Activated CD8-positive, alpha-beta T cell treated with anti-CD3 and anti-CD28 coated beads for 36 hours (primary cell): ENCODE measurements around the gene GIGYF1. TPM values are rescaled to one million over a fixed set of nuclear protein-coding genes. Genes with fewer than 3 reads are reported as not detected.
"Not testable (repeated sequence)": the region's sequence is repeated elsewhere in the genome, so short reads cannot be mapped to it uniquely, and the experiment has no call there.

Experiments
- ATAC-seq: fragments of 200-7000 bp; cut with Tn5 transposase; one replicate; pipeline ENCODE4 v1.10.0; 2021; ENCODE audit warnings: mild to moderate bottlenecking, moderate library complexity
- CTCF ChIA-PET: fragments of 350-600 bp; sonication (Branson Sonifier 250); formaldehyde crosslinking; loops from one replicate; lab custom pipeline; 2021; ENCODE audit warnings: antibody characterized with exemption; lab: Charles Lee
- POLR2A ChIA-PET: fragments of 350-600 bp; sonication (Branson Sonifier 250); formaldehyde crosslinking; loops from one replicate; lab custom pipeline; 2021; ENCODE audit warnings: antibody characterized with exemption; lab: Charles Lee
- DNase-seq: peaks from one replicate; pipeline ENCODE4 v3.0.0-alpha.2; 2020
- H3K27ac Mint-ChIP-seq: one replicate; pipeline ENCODE4 v1.8.0; 2021; ENCODE audit warnings: mild to moderate bottlenecking, mixed read lengths
- H3K27me3 Mint-ChIP-seq: one replicate; pipeline ENCODE4 v1.8.0; 2021; ENCODE audit warnings: mixed read lengths
- H3K36me3 Mint-ChIP-seq: one replicate; pipeline ENCODE4 v1.8.0; 2021; ENCODE audit warnings: low read depth, mixed read lengths
- H3K4me1 Mint-ChIP-seq: one replicate; pipeline ENCODE4 v1.8.0; 2021; ENCODE audit warnings: low read depth, mixed read lengths
- H3K4me3 Mint-ChIP-seq: one replicate; pipeline ENCODE4 v1.8.0; 2021; ENCODE audit warnings: mild to moderate bottlenecking, moderate library complexity, mixed read lengths
- H3K9me3 Mint-ChIP-seq: one replicate; pipeline ENCODE4 v1.8.0; 2021; ENCODE audit warnings: mixed read lengths
- CTCF ChIP-seq: fragments of 200-600 bp; IDR thresholded peaks from one replicate; pipeline ENCODE4 v1.8.0; 2022; ENCODE audit warnings: antibody characterized with exemption, mild to moderate bottlenecking
- intact Hi-C: fragments of 100-400 bp; cut with micrococcal nuclease; formaldehyde crosslinking; loops from one replicate; pipeline ENCODE4 v1.10.0; 2022
- total RNA-seq, 2 experiments: library from RNA; stranded (reverse); gene quantifications; one replicate each; pipeline ENCODE4 v1.2.3, GENCODE V29; 2021

Gene GIGYF1
- total RNA-seq, 2 experiments from 2014 or later, result 36.9 to 41.5 TPM

GRCh38 chr7:100720279-100720670, 26.2 kb upstream of the GIGYF1 start, which contains the start of gene EPO:
TSS of gene EPO (plus strand) at chr7:100720468. CDS start at chr7:100720981, 513 bp downstream.
- H3K4me1 Mint-ChIP-seq, result peaks cover 2% of the 10 kb centered on the region
- H3K27me3 Mint-ChIP-seq, result peaks cover 42% of the 10 kb centered on the region
- DNase-seq (no peak), ATAC-seq (no peak)
- ChIA-PET CTCF (interaction anchor here (2.2 kb wide), 1 partner anchor 15 kb away, joined by 9 read pairs; the partner anchor contains the start of gene POP7), POLR2A (interaction anchor here (1.4 kb wide), 1 partner anchor 14 kb away, joined by 5 read pairs; the partner anchor contains the start of gene POP7)
- H3K36me3 Mint-ChIP-seq, result no peaks in the 10 kb centered on the region
- no peak for TF ChIP-seq CTCF
- no peak within 1 kb of the TSS for H3K4me3 Mint-ChIP-seq
- intact Hi-C loops, result no loop called here
- peaks cover 3% of the 10 kb centered on the region for H3K9me3 Mint-ChIP-seq
- no peak within 1 kb of the TSS for H3K27ac Mint-ChIP-seq

DNA sequence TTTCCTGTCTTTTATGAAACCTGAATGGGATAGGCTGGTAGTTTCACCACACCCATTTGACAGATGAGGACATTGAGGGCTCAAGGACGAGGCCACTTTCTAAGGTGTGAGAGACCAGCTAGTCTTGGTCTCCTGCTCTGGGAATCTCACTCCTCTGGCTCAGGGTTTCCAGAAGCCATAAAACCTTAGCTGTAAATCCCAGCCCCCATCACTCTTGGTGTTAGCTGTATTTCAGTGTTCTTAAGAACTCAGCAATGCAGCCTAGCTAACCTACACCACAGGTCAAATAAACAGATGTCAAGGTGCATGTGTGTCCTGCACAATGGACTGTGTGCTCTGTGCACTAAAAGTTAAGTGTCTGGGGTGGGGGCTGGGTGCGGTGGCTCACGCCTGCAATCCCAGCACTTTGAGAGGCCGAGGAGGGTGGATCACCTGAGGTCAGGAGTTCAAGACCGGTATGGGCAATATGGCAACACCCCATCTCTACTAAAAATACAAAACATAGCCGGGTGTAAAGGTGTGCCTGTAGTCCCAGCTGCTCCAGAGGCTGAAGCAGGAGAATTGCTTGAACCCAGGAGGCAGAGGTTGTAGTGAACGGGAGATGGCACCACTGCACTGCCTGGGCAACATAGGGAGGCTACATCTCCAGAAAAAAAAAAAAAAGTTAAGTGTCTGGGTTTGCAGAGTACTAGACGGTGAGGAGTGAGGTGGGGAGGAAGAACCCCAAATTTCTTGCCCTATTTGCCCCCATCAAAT, 25.7 kb upstream of the GIGYF1 start:
- Mint-ChIP-seq H3K9me3 (peaks cover 3% of the 10 kb centered on the region), H3K27me3 (peaks cover 42% of the 10 kb centered on the region), H3K4me1 (no peaks in the 10 kb centered on the region), H3K36me3 (no peaks in the 10 kb centered on the region), H3K27ac (no peak overlapping the region), H3K4me3 (no peak overlapping the region)
- CTCF ChIA-PET, result interaction anchor here (2.2 kb wide), 1 partner anchor 14 kb away, joined by 9 read pairs; the partner anchor contains the start of gene POP7
- intact Hi-C loops, result no loop called here
- DNase-seq (no peak), ATAC-seq (no peak)
- TF ChIP-seq CTCF, result no peak
- POLR2A ChIA-PET, result interaction anchor here (1.4 kb wide), 1 partner anchor 14 kb away, joined by 5 read pairs; the partner anchor contains the start of gene POP7

DNA sequence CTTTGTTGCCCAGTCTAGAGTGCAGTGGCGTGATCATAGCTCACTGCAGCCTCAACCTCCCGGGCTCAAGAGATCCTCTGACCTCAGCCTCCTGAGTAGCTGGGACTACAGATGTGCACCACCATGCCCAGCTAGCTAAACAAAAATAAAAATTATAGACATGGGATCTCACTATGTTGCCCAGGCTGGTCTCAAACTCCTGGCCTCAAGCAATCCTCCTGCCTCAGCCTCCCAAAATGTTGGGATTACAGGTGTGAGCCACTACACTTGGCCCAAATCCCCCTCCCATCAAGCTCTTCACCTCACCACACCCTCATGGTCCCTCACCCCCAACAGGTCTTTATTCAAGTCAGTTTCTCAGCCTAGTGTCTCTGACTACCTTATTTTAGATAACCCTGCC, 23.0 kb upstream of the GIGYF1 start:
- ATAC-seq, H3K27ac Mint-ChIP-seq, H3K4me1 Mint-ChIP-seq, H3K4me3 Mint-ChIP-seq, DNase-seq, intact Hi-C loops, H3K36me3 Mint-ChIP-seq, H3K9me3 Mint-ChIP-seq: not testable (repeated sequence)
- peaks cover 30% of the 10 kb centered on the region for H3K27me3 Mint-ChIP-seq
- ChIA-PET CTCF (interaction anchor here (2.2 to 2.3 kb wide), 2 partner anchors 8 to 11 kb away, joined by 7 to 14 read pairs; partner anchors contain the start of gene POP7), POLR2A (interaction anchor here (0.6 to 1.0 kb wide), 2 partner anchors 11 to 338 kb away, joined by 3 read pairs; partner anchors contain the start of gene POP7)

- DNase-seq (no peak), ATAC-seq (no peak)
- intact Hi-C loops, result no loop called here
- Mint-ChIP-seq H3K27ac (no peak overlapping the region), H3K36me3 (no peaks in the 10 kb centered on the region), H3K4me1 (no peaks in the 10 kb centered on the region), H3K9me3 (peaks cover 3% of the 10 kb centered on the region), H3K4me3 (no peak overlapping the region), H3K27me3 (peaks cover 11% of the 10 kb centered on the region)
- POLR2A ChIA-PET, result interaction anchor here (1.3 kb wide), 1 partner anchor 21 kb away, joined by 3 read pairs; the partner anchor contains the start of gene GIGYF1
- no peak for TF ChIP-seq CTCF
- CTCF ChIA-PET, result interaction anchor here (1.4 to 3.5 kb wide), 2 partner anchors 10 to 11 kb away, joined by 5 to 15 read pairs; no protein-coding TSS in a partner anchor
Observed at GRCh38 chr7:100714725-100715124, 20.7 kb upstream of the GIGYF1 start.

DNA sequence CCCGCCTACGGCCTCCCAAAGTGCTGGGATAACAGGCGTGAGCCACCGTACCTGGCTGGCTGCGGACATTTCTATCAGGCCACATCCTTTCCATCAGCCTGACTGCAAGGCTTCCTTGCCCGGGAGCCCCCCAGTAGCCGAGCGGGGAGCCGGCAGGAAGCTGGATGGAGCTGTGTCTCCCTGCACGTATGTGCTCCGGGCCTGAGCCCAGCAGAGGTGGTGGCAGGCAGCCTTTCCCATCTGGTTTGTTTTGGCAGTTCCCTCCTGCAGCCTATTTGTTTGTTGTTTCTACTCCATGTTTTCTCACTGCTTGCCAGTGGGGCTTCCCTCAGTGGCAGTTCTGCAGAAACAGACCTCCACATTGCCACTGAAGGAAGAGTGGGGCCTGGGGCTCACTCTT, 17.3 kb upstream of the GIGYF1 start:
- peaks cover 6% of the 10 kb centered on the region for H3K4me1 Mint-ChIP-seq
- H3K27ac Mint-ChIP-seq, result no peak overlapping the region
- no peaks in the 10 kb centered on the region for H3K27me3 Mint-ChIP-seq
- no peaks in the 10 kb centered on the region for H3K9me3 Mint-ChIP-seq
- ATAC-seq, result no peak
- POLR2A ChIA-PET, result no interaction called here
- CTCF ChIA-PET, result interaction anchor here (1.7 to 3.5 kb wide), 2 partner anchors 14 to 77 kb away, joined by 5 to 15 read pairs; no protein-coding TSS in a partner anchor
- H3K4me3 Mint-ChIP-seq, result no peak overlapping the region
- intact Hi-C loops, result no loop called here
- no peak for TF ChIP-seq CTCF
- DNase-seq, result no peak
- H3K36me3 Mint-ChIP-seq, result peaks cover 5% of the 10 kb centered on the region
